Ishikawa (cell line): Measurements from ENCODE around the gene NOTCH1.

Source experiments
- CEBPB ChIP-seq: IDR thresholded peaks from 2 replicates; pipeline ENCODE4 v1.6.1; 2012
- CREB1 ChIP-seq: IDR thresholded peaks from 2 replicates; pipeline ENCODE4 v1.6.1; 2012; ENCODE audit warnings: low read depth
- EP300 ChIP-seq: IDR thresholded peaks from 2 replicates; pipeline ENCODE4 v1.6.1; 2012; ENCODE audit warnings: borderline replicate concordance
- FOXM1 ChIP-seq: IDR thresholded peaks from 2 replicates; pipeline ENCODE4 v1.6.1; 2012; ENCODE audit warnings: low read depth, borderline replicate concordance
- MAX ChIP-seq: IDR thresholded peaks from 2 replicates; pipeline ENCODE4 v1.6.1; 2012
- NFIC ChIP-seq: IDR thresholded peaks from 2 replicates; pipeline ENCODE4 v1.6.1; 2012
- RAD21 ChIP-seq: IDR thresholded peaks from 2 replicates; pipeline ENCODE4 v1.6.1; 2012; ENCODE audit warnings: low read depth
- REST ChIP-seq: IDR thresholded peaks from 2 replicates; pipeline ENCODE4 v1.6.1; 2012; ENCODE audit warnings: low read depth, mild to moderate bottlenecking
- TAF1 ChIP-seq: IDR thresholded peaks from 2 replicates; pipeline ENCODE4 v1.6.1; 2012; ENCODE audit warnings: low read depth, mild to moderate bottlenecking
- TCF12 ChIP-seq: IDR thresholded peaks from 2 replicates; pipeline ENCODE4 v1.6.1; 2012; ENCODE audit warnings: low read depth
- USF1 ChIP-seq: IDR thresholded peaks from 2 replicates; pipeline ENCODE4 v1.6.1; 2012
- YY1 ChIP-seq: IDR thresholded peaks from 2 replicates; pipeline ENCODE4 v1.6.1; 2012; ENCODE audit warnings: low read depth
- ZBTB7A ChIP-seq: IDR thresholded peaks from 2 replicates; pipeline ENCODE4 v1.6.1; 2012; ENCODE audit warnings: low read depth

GRCh38 chr9:136489731-136490130 is 56.1 kb downstream of the NOTCH1 start:
- TF ChIP-seq FOXM1 (no peak), CREB1 (no peak), TCF12 (no peak), CEBPB (no peak), TAF1 (no peak), YY1 (no peak), REST (no peak), MAX (no peak), USF1 (no peak), EP300 (no peak), RAD21 (no peak), NFIC (no peak), ZBTB7A (no peak)
